ENCODE measurements around the gene BZW2. TPM values are rescaled to one million over a fixed set of nuclear protein-coding genes. Genes with fewer than 3 reads are reported as not detected.
"Not testable (repeated sequence)": the region's sequence is repeated elsewhere in the genome, so short reads cannot be mapped to it uniquely, and the experiment has no call there.

The BZW2 gene
- total RNA-seq, 1 experiment from 2014 or later: 198 TPM

GRCh38 chr7:16644636-16645592 is 1.1 kb upstream of the BZW2 start:
- DNase-seq (ENCODE audit: extremely low read depth, low read depth): peak; percentile 50

GRCh38 chr7:16646472-16647072 is 591 bp downstream of the BZW2 start:
- no peak for DNase-seq (ENCODE audit: extremely low read depth, low read depth)

- DNase-seq (ENCODE audit: extremely low read depth, low read depth): no peak
Measured at GRCh38 chr7:16647435-16647960, 1.5 kb downstream of the BZW2 start.

DNA sequence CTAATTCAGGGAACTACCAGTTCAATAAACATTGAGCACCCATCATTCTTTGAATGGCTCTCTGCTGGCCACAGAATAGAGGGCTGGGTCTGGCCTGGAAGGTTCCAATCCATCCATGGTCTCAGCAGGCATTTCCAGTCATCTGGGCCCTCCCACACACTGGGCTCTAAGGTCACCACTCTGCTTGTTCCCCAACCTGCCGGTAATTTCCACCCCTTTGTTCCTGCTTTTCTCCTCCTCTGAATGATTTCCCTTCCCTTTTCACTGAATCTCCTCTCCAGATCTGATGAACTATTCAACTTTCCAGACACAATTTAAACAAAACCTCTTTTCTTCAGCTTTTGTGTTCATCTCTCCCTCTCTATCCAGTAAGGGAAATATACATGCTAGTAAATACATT is 2.6 kb downstream of the BZW2 start:
- DNase-seq (ENCODE audit: extremely low read depth, low read depth): no peak

GRCh38 chr7:16649196-16649595 is 3.2 kb downstream of the BZW2 start:
- DNase-seq (ENCODE audit: extremely low read depth, low read depth): no peak

GRCh38 chr7:16650266-16650665 is 4.3 kb downstream of the BZW2 start:
- no peak for DNase-seq (ENCODE audit: extremely low read depth, low read depth)

GRCh38 chr7:16651396-16652239 is 5.6 kb downstream of the BZW2 start:
- DNase-seq (ENCODE audit: extremely low read depth, low read depth): no peak

DNA sequence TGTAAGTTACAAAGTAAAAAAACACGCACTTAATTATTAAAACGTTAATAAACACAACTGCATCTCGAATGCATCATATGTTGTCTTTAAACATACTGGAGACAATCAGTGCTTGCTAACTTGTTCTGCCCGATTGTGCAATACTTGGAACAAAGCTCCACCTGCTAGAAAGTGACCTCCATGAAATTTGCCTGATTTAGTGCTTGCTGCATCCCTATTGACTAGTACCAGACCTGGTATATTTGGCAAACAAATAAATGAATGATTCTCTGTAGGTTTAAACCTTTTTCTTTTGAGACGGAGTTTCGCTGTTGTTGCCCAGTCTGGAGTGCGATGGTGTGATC is 6.2 kb downstream of the BZW2 start:
- DNase-seq (ENCODE audit: extremely low read depth, low read depth): no peak

GRCh38 chr7:16652888-16653287 is 6.9 kb downstream of the BZW2 start:
- DNase-seq (ENCODE audit: extremely low read depth, low read depth): no peak

GRCh38 chr7:16655394-16655793 is 9.4 kb downstream of the BZW2 start:
- DNase-seq (ENCODE audit: extremely low read depth, low read depth): no peak

GRCh38 chr7:16656141-16656540 is 10.2 kb downstream of the BZW2 start:
- DNase-seq (ENCODE audit: extremely low read depth, low read depth): no peak

DNA sequence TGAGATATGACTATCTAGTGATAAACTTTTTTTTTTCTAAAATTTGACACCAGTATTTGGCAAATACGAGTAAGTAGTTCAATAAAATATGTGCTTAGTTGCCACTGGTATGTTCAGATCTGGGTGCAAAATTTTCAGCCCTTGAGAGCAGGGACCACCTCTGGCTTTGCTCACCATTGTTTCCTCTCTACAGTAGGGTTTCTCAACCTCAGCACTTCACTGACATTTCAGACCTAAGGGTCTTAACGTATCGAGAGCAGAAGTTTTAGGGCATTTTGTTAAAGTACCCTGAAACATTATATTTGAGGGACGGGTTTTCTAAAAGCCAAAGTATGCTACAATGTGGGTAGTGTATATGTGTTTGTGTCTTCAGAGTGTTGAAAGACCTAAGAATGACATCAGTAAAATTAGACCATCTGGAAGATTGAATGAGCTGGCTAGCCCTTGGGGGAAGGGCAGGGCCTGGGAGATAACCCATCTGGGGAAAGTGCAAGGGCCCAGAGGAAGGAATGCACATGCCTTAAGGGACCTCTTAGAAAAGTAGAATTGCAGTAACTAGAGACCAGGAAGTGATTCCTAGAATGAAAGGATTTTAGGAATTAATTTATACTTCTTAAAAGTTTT is 11.8 kb downstream of the BZW2 start:
- DNase-seq (ENCODE audit: extremely low read depth, low read depth): no peak

DNA sequence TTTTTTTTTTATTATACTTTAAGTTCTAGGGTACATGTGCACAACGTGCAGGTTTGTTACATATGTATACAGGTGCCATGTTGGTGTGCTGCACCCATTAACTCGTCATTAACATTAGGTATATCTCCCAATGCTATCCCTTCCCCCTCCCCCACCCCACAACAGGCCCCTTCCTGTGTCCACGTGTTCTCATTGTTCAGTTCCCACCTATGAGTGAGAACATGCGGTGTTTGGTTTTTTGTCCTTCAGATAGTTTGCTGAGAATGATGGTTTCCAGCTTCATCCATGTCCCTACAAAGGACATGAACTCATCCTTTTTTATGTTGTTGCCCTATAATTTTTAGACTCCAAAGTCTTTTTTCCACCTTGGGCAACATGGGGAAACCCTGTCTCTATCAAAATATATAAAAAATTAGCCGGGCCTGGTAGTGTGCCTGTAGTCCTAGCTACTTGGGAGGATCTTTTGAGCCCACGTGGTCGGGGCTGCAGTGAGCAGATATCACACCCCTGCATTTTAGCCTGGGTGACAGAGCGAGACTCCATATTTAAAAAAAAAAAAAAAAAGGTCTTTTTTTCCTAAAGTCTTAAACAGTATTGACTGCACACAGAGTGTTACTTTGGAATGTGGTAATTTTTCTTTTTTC is 14.0 kb downstream of the BZW2 start:
- not testable (repeated sequence) for DNase-seq (ENCODE audit: extremely low read depth, low read depth)

DNA sequence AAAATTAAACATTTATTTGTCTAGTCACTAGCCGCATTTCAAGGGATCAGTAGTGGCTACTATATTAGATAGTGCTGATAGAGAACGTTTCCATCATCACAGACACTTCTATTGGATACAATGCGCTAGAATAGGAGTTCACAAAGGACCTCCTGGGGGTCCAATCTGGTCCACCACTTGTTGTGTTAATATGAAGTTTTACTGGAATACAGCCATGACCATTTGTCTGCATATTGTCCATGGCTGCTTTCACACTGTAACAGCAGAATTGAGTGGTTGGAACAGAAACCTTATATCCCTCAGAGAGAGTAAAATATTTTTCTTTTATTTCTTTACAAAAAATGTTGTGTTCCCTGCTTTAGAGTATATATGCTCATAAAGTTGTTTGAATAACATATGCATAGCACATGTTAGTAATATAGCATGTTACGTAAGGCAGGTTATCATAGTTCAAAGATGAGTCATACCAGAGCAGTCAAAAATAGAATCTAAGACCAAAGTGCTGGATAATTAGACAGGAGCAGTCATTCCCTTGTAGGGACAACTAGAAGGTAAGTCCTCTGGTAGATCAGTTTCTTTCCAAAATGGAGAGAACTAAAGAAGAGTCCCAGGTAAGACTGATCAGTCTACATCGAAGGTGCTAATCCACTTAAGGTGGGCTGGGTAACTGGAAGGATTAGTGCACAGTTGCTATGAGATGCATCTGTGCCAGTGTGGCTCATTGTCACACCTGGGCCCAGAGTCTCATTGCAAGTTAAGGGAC is 14.9 kb downstream of the BZW2 start:
- DNase-seq (ENCODE audit: extremely low read depth, low read depth): no peak

- no peak for DNase-seq (ENCODE audit: extremely low read depth, low read depth)
Measured at GRCh38 chr7:16661924-16662323, 15.9 kb downstream of the BZW2 start.

GRCh38 chr7:16667355-16667754 is 21.4 kb downstream of the BZW2 start:
- DNase-seq (ENCODE audit: extremely low read depth, low read depth): no peak

DNA sequence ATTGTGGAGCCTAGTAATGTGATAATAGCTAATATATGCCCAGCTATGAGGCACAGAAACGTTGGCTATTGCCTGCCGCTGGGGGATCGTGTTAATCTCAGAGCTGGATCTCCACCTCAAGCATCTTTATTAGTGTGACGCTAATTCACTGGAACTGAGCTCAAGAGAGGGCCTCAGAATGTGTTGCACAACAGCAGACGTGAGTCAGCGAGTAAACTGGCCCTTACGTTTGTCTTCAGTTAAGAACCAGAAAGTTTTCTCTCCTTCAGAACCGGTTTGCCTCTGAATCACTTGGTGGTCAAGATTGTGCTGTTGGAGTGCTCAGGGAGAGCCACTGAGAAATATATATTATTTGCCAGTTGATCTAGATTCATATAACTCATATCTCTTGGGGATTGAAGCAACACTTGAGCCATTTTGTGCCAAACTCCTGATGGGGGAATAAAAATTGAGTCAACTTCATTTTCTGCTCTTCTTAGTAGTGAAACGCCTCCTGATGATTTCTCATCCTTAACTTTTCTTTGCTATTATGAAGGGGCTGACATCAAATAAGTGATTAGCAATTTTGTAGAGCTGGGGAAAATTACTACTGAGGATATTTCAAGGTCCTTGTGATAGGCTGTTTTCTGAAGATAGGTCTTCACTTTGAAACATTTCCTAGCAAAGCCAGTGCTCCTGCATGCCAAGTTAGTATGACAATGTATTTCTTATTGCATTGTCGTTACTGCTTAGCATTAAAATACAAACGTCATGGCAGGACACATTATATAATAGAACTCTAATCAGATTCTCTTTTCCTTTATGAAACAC is 22.3 kb downstream of the BZW2 start:
- DNase-seq (ENCODE audit: extremely low read depth, low read depth): peak; percentile 95

DNA sequence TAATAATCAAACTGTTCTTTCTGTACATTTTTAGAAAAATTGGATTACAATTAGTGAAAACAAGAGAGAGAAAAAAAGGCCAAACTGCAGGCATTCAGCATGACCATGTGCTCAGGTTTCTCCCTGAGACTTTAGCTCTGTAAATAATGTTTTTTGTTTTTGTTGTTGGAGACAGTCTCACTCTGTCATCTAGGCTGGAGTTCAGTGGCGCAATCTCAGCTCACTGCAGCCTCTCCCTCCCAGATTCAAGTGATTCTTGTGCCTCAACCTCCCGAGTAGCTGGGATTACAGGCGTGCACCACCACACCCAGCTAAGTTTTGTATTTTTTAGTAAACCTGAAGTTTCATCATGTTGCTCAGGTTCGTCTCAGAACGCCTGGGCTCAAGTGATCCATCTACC is 23.0 kb downstream of the BZW2 start:
- no peak for DNase-seq (ENCODE audit: extremely low read depth, low read depth)

DNA sequence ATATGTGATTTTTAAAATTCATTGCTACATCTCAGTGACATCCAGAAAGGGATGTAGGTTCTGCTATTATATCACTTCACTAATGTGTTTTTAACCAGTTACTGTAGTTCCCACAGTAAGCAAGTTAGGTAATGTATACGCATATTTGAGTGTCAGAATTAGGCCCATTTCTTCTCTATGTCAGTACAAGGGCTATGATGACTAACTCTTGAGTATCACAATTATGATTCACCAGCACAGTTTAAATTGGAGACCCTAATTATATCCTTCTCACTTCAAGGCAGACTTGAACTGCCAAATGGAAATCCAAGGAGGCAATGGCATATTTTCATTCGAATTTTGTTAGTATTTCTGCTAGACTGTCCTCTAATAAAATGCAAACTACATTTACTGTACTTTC is 23.6 kb downstream of the BZW2 start:
- no peak for DNase-seq (ENCODE audit: extremely low read depth, low read depth)

Data from NCI-H460 (cell line).